ENCODE data around the gene HMGCS2. TPM values are rescaled to one million over a fixed set of nuclear protein-coding genes. Genes with fewer than 3 reads are reported as not detected.
"Not testable (repeated sequence)": the region's sequence is repeated elsewhere in the genome, so short reads cannot be mapped to it uniquely, and the experiment has no call there.

Gene HMGCS2
- total RNA-seq, 2 donors from 2014 or later = not detected

- intact Hi-C loops (cut with DNase I) = no loop called here
- DNase-seq (ENCODE audit: low spot score) = no peak
These were observed 22.7 kb upstream of the HMGCS2 start for GRCh38 chr1:119791377-119791776.

GRCh38 chr1:119790451-119791198, 21.9 kb upstream of the HMGCS2 start:
- no peak for DNase-seq (ENCODE audit: low spot score)
- intact Hi-C loops (cut with DNase I) = no loop called here

GRCh38 chr1:119787776-119788175, 19.1 kb upstream of the HMGCS2 start:
- no peak for DNase-seq (ENCODE audit: low spot score)

GRCh38 chr1:119786473-119787050, 17.9 kb upstream of the HMGCS2 start:
- intact Hi-C loops (cut with DNase I); DNase-seq (ENCODE audit: low spot score): not testable (repeated sequence)

More at GRCh38 chr1:119787776-119788175, 19.1 kb upstream of the HMGCS2 start:
- intact Hi-C loops (cut with DNase I) = no loop called here

GRCh38 chr1:119786046-119786445, 17.3 kb upstream of the HMGCS2 start:
- intact Hi-C loops (cut with DNase I); DNase-seq (ENCODE audit: low spot score): not testable (repeated sequence)

- DNase-seq (ENCODE audit: low spot score) = peak; percentile 94
- intact Hi-C loops (cut with DNase I) = no loop called here
These were observed 15.6 kb upstream of the HMGCS2 start for GRCh38 chr1:119784191-119784781.

GRCh38 chr1:119783354-119784185, 14.9 kb upstream of the HMGCS2 start:
- intact Hi-C loops (cut with DNase I) = no loop called here
- no peak for DNase-seq (ENCODE audit: low spot score)

- no peak for DNase-seq (ENCODE audit: low spot score)
- intact Hi-C loops (cut with DNase I) = no loop called here
These were observed 14.1 kb upstream of the HMGCS2 start for GRCh38 chr1:119782631-119783325.

- intact Hi-C loops (cut with DNase I) = no loop called here
- no peak for DNase-seq (ENCODE audit: low spot score)
These were observed 12.9 kb upstream of the HMGCS2 start for GRCh38 chr1:119781434-119782210.

GRCh38 chr1:119779869-119780356, 11.2 kb upstream of the HMGCS2 start:
- intact Hi-C loops (cut with DNase I) = no loop called here
- DNase-seq (ENCODE audit: low spot score) = no peak

GRCh38 chr1:119778886-119779560, 10.3 kb upstream of the HMGCS2 start:
- DNase-seq (ENCODE audit: low spot score) = no peak
- intact Hi-C loops (cut with DNase I) = no loop called here

GRCh38 chr1:119778359-119778758, 9.7 kb upstream of the HMGCS2 start:
- no peak for DNase-seq (ENCODE audit: low spot score)
- intact Hi-C loops (cut with DNase I) = no loop called here

- DNase-seq (ENCODE audit: low spot score) = no peak
- intact Hi-C loops (cut with DNase I) = no loop called here
These were observed 6.2 kb upstream of the HMGCS2 start for GRCh38 chr1:119774746-119775490.

- DNase-seq (ENCODE audit: low spot score) = no peak
- intact Hi-C loops (cut with DNase I) = no loop called here
These were observed 5.1 kb upstream of the HMGCS2 start for GRCh38 chr1:119773711-119774241.

- DNase-seq (ENCODE audit: low spot score) = no peak
- intact Hi-C loops (cut with DNase I) = no loop called here
These were observed 3.6 kb upstream of the HMGCS2 start for GRCh38 chr1:119772298-119772697.

- no peak for DNase-seq (ENCODE audit: low spot score)
- intact Hi-C loops (cut with DNase I) = no loop called here
These were observed 3.1 kb upstream of the HMGCS2 start for GRCh38 chr1:119771770-119772169.

- intact Hi-C loops (cut with DNase I) = no loop called here
- DNase-seq (ENCODE audit: low spot score) = no peak
These were observed 2.3 kb upstream of the HMGCS2 start for GRCh38 chr1:119771016-119771415.

Data from posterior vena cava (tissue), 2 donors.